Midbrain (tissue), 1 donor: ENCODE measurements around the gene UNC93B1.
"Not testable (repeated sequence)": the region's sequence is repeated elsewhere in the genome, so short reads cannot be mapped to it uniquely, and the experiment has no call there.

Source experiments
- DNase-seq: peaks from one replicate; lab custom pipeline; 2025; lab: John Stamatoyannopoulos, UW

UNC93B1 gene

GRCh38 chr11:67991347-67992121, 12.4 kb downstream of the UNC93B1 start:
- DNase-seq: not testable (repeated sequence)

- DNase-seq: not testable (repeated sequence)
Observed at GRCh38 chr11:67990546-67991346, 13.2 kb downstream of the UNC93B1 start.

GRCh38 chr11:67985302-67985701, 18.6 kb downstream of the UNC93B1 start:
- not testable (repeated sequence) for DNase-seq

GRCh38 chr11:67983951-67984350, 19.9 kb downstream of the UNC93B1 start:
- no peak for DNase-seq

GRCh38 chr11:67982255-67982857, 21.5 kb downstream of the UNC93B1 start:
- DNase-seq: not testable (repeated sequence)

GRCh38 chr11:67981226-67981625, 22.7 kb downstream of the UNC93B1 start:
- DNase-seq: not testable (repeated sequence)

- DNase-seq: not testable (repeated sequence)
Observed at GRCh38 chr11:67978766-67979418, 25.0 kb downstream of the UNC93B1 start.

GRCh38 chr11:67974746-67975145, 29.2 kb downstream of the UNC93B1 start:
- DNase-seq: not testable (repeated sequence)

GRCh38 chr11:67965830-67966348, 38.0 kb downstream of the UNC93B1 start:
- DNase-seq: not testable (repeated sequence)

GRCh38 chr11:67964746-67965145, 39.2 kb downstream of the UNC93B1 start:
- not testable (repeated sequence) for DNase-seq

GRCh38 chr11:67963879-67964278, 40.0 kb downstream of the UNC93B1 start:
- DNase-seq: not testable (repeated sequence)

- DNase-seq: not testable (repeated sequence)
Observed at GRCh38 chr11:67963217-67963616, 40.7 kb downstream of the UNC93B1 start.

GRCh38 chr11:67956236-67956635, 47.7 kb downstream of the UNC93B1 start:
- DNase-seq: not testable (repeated sequence)

- DNase-seq: peak; percentile 74
Observed at GRCh38 chr11:67955461-67956007, 48.4 kb downstream of the UNC93B1 start.

GRCh38 chr11:67954971-67955370, 48.9 kb downstream of the UNC93B1 start:
- DNase-seq: not testable (repeated sequence)

GRCh38 chr11:67954251-67954650, 49.6 kb downstream of the UNC93B1 start:
- DNase-seq: not testable (repeated sequence)

GRCh38 chr11:67950705-67951104, 53.2 kb downstream of the UNC93B1 start:
- not testable (repeated sequence) for DNase-seq

GRCh38 chr11:67947785-67948184, 56.1 kb downstream of the UNC93B1 start:
- DNase-seq: not testable (repeated sequence)

- DNase-seq: not testable (repeated sequence)
Observed at GRCh38 chr11:67946403-67946802, 57.5 kb downstream of the UNC93B1 start.

GRCh38 chr11:67943406-67943805, 60.5 kb downstream of the UNC93B1 start:
- not testable (repeated sequence) for DNase-seq
